GM18868 (cell line): ENCODE data around the gene SFTA2.
"Not testable (repeated sequence)": the region's sequence is repeated elsewhere in the genome, so short reads cannot be mapped to it uniquely, and the experiment has no call there.

ENCODE experiments used
- ATAC-seq: cut with Tn5 transposase; IDR thresholded peaks from one replicate; pipeline ENCODE4 v1.9.1; 2021; ENCODE audit warnings: mild to moderate bottlenecking, moderate library complexity; ENCODE audit not compliant: unreplicated experiment

SFTA2 gene

DNA sequence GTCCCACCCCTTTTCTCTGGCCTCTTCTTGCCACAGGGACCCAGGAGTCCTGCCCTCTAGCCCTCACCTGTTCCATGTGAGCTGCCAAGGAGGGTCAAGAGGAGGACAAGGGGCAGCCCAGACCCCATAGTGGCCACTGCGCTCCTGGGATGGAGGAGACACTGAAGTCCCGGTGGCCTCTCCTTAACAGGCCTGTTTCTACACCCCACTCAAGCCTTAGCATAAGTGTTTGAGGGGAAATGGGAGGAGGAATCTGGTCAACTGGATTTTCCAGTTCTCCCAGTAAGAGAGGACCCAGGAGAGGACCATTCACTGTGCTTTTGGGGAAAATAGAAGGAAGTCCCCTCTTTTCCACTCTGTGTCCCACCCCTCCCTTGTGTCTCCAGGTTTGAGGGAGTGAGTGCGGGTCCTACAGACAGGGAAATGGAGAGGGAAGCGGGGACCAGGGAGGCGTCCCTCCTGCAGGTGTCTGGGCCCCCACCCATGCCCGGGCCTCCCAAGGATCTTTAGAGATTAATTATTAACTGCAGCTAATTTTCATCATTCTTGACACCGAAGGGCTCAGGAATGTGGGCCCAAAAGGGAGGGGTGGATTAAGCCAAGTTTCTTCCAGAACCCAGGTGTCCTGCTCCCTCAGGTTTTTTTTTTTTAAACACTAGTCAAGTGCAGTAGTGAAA, at the start of gene SFTA2:
TSS of gene SFTA2 (minus strand) at position 202 of the 677 bp plus-strand sequence. CDS start at position 128, 74 bp downstream.
- ATAC-seq, result no peak

DNA sequence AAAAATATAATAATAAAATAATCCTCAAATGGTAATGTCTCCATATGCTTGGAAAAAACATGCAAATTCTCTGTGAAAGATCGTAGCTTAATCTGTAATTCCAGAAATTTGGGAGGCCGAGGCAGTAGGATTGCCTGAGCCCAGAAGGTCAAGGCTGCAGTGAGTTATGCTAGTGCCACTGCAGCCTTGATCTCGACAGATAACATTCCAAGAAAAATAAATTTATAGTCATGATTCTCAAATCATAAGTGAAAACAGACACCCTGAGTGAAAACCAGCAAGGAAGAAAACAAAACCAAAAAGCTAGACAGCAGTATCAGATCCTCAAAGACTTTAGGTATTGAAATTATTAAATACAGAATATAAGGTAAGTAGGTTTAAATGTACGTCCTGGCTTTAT, 47.7 kb upstream of the SFTA2 start:
- ATAC-seq, result no peak

DNA sequence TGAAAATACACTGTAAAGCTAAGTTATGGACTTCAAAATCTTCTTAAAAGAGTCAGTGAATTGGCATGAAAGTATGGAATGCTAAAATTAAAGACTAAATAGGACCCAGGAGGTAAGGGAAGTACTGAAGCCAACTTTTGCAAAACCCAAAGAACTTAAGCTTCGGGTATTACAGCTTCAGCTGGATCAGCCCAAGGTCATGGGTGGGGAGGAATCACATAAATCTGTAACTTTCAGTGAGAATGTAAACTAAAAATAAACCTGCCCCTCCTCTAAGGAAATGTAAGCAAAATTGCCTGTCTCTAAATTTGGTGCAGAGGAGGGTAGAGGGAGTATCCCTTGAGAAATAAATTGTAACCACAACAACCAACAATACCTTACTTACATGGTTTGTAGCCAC, 47.2 kb upstream of the SFTA2 start:
- no peak for ATAC-seq

DNA sequence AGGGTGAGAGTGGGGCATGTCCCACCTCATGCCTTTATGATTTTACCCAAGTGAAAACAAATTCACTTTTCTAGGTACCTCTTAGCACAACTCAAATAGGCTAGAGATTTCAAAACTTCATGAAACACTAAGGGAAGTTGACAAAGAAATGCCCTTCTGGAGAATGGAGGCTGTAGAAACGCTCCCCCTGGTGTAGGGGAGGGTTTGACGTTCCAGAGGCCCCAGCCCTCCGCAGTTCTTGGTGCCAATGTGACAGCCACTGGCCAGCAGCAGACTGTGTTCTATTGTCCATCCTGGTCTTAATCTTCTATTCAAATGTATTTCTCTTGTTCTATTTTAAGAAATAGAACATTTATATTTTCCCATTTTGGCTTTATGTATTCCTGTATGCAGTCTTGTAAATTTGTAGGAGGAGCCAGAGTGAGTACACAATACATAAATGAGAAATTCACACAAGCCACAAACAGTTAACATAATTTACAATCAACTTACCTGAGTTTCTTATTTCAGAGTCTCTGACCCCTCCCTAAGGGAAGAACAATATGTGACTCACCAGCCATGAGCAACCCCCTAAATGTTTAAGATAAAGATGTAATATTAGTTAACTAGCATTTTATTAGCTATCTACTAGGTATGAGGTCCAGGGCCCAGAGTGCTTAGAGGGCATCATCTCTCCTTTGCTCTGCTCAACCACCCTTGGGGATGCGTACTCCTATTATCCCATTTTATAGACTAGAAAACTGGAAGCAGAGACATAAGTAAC, 42.7 kb upstream of the SFTA2 start:
- ATAC-seq, result no peak

GRCh38 chr6:30972816-30973215, 40.8 kb upstream of the SFTA2 start:
- no peak for ATAC-seq

DNA sequence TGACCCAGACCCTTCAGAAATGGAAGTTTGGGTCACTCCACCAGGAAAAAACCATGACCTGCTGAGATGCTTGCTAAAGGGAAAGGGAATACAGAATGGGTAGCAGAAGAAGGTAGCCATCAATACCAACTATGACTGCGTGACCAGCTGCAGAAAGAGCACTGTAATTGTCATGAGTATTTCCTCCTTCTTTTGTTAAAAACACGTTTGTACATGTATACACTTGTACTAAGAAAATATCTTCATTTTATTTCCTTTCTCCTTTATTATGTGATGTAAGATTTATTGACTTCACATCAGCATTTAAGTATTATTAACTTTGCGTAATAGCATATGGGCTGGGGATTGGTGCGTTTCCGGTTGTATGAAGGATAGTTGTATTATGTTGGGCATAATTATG, 39.0 kb upstream of the SFTA2 start:
- ATAC-seq, result no peak

DNA sequence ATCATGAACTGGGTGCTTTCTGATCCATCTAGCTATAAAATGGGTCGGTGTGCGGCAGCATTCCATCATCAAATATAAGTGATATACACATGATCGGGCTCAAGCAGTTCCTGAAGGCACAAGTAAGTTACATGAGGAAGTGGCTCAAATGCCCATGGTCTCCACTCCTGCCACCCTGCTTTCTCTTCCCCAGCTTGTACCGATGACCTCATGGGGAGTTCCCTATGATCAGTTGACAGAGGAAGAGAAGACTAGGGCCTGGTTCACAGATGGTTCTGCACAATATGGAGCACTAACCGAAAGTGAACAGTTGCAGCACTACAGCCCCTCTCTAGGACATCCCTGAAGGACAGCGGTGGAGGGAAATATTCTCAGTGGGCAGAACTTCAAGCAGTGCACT, 37.2 kb upstream of the SFTA2 start:
- ATAC-seq, result not testable (repeated sequence)

DNA sequence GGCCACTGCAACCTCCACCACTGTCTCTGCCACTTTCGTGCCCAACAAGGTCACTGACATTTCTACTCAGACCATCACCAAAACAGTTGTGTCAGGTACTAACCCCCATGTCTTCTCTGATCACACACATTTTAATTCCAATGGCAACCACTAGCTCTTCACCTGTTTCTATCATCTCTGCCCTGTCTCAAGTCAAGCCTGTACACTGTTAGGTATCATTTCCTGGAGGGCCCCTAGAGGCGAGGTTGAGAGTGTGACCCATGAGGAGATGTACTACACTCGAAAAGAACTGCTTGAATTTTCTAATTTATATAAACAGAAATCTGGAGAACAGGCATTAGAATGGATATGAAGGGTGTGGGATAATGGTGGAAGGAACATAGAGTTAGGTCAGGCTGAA, 34.2 kb upstream of the SFTA2 start:
- no peak for ATAC-seq

DNA sequence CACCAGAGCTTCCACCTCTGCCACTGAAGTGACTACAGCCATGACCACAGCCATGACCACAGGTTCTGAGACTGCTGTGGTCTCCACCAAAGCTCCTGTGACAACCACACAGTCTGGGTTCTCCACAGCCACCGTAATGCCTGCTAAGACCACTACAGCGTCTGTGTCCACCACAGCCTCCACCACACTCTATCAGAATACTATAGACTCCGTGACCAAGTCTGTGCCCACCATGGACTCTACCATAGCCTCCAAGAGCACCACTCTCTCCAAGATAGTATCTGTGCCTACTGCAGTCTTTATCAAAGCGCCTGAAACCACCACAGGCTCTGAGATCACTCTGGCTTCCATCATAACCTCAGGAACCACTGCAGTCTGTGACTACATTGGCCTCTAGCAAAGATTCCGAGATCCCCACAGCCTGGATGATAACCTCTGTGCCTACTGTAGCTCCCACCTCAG, 33.2 kb upstream of the SFTA2 start:
- no peak for ATAC-seq

DNA sequence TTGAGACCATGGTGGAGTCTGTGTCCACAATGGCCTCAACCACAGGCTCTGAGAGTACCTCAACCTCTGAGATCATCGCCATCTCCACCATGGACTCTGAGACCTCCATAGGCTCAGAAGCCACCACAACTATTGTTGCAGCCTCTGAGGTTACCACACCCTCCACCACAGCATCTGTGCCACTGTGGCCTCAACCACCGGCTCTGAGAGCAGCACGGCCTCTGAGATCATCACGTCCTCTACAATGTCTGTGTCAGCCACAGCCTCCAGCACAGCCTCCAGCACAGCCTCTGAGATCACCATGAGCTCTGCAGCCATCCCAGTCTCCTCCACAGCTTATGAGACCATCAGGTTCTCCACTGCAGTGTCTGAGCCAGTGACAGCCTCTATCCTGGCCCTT, 32.1 kb upstream of the SFTA2 start:
- no peak for ATAC-seq

- no peak for ATAC-seq
Measured at GRCh38 chr6:30963641-30964040, 31.7 kb upstream of the SFTA2 start.

GRCh38 chr6:30962716-30963115, 30.7 kb upstream of the SFTA2 start:
- no peak for ATAC-seq

DNA sequence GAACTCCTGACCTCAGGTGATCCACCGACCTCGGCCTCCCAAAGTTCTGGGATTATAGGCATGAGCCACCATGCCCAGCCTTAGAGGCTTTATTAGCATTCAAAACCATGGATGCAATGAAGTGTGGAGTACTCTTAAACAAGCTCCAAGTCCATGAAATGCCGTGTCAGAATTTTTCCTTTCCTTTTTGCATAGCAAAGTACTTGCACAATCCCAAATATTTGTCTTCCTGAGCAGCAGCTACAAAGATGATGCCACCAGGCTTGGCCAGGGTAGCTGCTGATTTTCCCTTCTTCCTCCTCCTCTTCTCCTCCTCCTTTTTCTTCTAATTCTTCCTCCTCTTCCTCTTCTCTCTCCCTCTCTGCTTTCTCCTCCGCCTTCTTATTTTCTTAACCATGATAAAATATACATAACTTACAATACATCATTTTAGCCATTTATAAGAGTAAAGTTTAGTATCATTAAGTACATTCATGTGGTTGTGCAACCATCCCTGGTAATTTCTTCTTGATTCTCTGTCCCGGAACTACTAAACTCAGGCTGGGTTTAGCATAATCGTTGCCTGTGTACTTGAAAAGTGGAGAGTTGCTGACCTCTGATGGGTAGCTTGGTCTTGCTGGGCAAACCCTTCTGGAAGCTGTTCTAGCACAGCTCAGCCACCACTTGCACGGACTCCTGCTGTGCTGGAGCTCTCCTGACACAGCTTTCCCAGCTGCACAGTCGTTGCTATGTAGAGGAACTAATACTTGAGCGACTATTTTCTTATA, 29.1 kb upstream of the SFTA2 start:
- ATAC-seq, result no peak

DNA sequence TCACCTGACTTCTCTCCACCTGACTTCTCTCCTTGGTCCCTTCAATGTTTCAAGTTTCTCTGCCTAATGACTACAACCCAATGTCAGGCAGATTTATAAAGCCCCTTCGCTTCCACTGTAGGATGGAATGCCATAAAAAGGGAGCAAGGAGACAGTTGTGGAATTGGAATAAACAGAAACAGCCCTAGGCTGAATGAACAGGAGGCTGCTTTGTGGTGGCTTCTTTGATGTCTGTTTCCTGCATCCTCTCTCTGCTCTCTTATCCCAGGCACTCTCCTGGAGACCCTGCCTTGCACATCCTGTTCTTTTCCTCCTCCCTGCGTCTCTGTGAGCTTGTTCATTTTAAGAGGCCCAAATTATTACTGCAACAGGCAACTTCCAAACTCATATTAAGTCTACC, 25.7 kb upstream of the SFTA2 start:
- ATAC-seq, result no peak

DNA sequence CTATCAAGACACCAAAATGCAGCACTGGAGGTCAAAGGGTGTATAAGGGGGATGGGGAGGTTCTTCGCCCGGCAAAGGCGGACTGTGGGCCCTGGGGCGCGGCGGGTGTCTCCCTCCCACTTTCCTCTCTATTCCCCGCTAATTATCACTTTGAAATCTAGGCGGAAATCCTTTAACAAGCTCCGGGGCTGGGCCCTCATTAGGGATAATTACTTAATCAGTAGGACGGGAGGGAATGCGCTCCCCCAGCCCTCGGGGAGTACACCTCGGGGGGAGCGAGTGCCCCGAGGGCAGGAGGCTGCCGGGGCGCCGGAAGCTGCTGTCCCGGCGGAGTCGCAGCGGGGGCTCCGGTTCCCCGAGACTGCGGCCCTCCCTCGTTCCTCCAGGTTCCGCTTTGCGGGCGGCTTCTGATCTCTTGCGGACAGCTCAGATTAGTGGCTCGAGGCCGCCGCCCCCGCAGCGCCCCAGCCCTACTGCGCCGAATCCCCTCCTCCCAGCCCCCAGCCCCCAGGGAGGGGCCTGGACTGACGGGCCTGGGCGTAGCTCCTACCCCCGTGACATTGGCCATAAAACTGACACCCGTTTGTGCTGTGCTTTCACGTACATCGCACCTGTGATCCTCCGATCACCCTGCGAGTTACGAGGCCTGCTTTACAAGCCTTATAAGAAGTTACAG, 23.5 kb upstream of the SFTA2 start:
- ATAC-seq, result peak; percentile 72

DNA sequence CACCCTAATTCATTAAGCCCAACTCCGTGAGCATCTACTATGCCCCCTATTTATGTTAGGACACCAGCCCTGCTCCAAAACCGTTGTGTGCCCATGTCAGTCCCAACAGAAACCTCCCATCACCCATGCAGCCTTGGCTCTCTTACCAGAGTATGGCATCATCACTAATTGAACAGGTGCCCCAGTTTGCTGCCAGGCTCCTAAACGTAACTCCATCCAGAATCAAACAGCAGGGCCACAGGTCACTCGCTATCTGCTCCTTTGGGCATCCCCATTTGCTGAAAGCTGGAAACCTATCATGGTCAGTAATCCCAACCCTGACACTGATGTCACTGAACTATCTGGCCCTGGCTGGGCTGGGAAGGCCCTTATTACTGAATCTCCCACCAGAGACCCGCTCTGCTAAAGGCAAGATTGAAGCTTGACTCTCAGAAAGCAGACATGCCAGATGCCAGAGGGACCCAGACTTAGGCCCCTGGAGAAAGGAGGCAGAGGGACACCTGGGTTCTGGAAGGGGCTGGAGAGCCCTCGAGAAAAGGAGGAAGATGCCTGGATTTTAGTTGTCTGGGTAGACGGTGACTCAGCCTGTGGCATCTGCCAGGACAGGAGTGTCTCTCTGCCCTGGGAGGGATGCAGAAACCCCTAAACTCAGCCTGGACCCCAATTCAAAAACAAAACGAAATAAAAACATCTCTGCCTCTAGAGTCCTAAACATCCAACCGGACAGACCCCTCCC, 22.8 kb upstream of the SFTA2 start:
- ATAC-seq, result no peak

DNA sequence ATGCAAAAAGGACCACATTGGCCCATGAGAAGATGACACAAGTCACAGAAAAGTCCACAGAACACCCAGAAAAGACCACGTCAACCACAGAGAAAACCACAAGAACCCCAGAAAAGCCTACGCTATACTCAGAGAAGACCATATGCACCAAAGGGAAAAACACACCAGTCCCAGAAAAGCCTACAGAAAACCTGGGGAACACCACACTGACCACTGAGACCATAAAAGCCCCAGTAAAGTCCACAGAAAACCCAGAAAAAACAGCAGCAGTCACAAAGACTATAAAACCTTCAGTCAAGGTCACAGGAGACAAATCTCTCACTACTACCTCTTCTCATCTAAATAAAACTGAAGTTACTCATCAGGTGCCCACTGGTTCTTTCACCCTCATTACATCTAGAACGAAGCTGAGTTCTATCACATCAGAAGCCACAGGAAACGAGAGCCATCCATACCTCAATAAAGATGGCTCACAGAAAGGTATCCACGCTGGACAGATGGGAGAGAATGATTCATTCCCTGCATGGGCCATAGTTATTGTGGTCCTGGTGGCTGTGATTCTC, 20.0 kb upstream of the SFTA2 start:
- ATAC-seq, result no peak

GRCh38 chr6:30948811-30949210, 16.8 kb upstream of the SFTA2 start:
- ATAC-seq, result no peak

DNA sequence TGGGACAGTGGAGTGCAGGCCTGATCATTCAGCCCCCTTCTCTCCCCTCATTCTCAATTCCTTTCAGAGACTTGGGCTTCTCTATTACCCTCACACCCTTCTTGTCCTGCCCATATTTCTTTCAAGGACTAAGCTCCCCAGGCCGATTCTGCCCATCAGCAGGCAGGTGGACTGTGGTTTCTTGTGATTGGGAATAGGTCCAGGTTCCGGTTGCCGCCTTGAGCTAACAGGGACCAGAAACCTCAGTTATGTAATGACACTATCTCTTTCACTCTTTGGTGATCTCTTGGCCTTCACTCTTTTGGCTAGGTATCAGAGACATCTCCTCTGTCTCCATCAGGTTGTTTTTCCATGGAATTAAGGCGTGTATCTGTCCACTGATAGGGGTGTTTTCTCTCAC, 15.3 kb upstream of the SFTA2 start:
- ATAC-seq, result no peak

GRCh38 chr6:30945281-30945680, 13.3 kb upstream of the SFTA2 start:
- no peak for ATAC-seq
